GM03348 (cell line): Measurements from ENCODE around the gene AIRE.
"Not testable (repeated sequence)": the region's sequence is repeated elsewhere in the genome, so short reads cannot be mapped to it uniquely, and the experiment has no call there.

ENCODE experiments used
- DNase-seq: peaks from one replicate; pipeline ENCODE4 v3.0.0; 2012; ENCODE audit warnings: low spot score

AIRE gene

GRCh38 chr21:44338971-44339910, 53.6 kb downstream of the AIRE start, which contains the start of gene CFAP410:
TSS of gene CFAP410 (minus strand) at chr21:44339390. CDS start at chr21:44339194, 196 bp downstream.
- peak; percentile 99 for DNase-seq

- not testable (repeated sequence) for DNase-seq
These were observed 56.2 kb downstream of the AIRE start for GRCh38 chr21:44341726-44342458.

- not testable (repeated sequence) for DNase-seq
These were observed 57.3 kb downstream of the AIRE start for GRCh38 chr21:44342981-44343380.

- DNase-seq: no peak
These were observed 59.0 kb downstream of the AIRE start for GRCh38 chr21:44344541-44345183.

GRCh38 chr21:44345495-44345894, 59.8 kb downstream of the AIRE start:
- DNase-seq: no peak

DNA sequence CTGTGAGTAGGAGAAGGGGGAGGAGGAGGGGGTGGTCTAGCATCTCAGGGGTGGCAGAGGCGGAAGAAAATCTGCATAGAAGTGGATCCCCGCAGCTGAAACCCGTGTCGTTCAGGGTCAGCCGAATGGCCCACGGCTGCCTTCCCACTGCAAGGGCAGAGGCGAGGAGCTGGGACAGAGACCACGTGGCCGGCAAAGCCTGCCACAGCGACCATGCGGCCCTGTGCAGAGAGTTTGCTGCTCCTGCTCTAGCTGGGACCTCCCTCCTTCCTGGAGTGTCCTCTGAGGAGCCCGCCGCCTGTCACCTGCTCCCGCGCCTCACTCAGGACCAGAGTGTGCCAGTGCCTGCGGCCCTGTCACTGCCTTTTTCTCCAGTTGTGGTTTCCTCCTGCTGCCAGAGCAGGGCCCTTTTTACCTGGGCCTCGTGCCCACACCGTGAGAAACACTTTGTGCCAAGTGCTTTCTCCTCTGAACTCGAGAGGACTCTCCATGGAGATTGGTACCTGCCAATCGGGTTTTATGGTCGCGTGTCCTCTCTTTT, 62.3 kb downstream of the AIRE start:
- no peak for DNase-seq
